Thyroid gland (tissue), 4 donors: ENCODE measurements around the gene SLC19A1.

Experiments
- CTCF ChIP-seq, 6 experiments: fragments of 200-600 bp in 3 of 6; fragments of 450-650 bp in 3 of 6; sonication (generic) in 3 of 6; IDR thresholded peaks; one replicate each; pipeline ENCODE4 v1.5.1; 2016 to 2019; ENCODE audit warnings: antibody characterized with exemption in 6 of 6, mild to moderate bottlenecking in 2 of 6, inconsistent platforms in 1 of 6, moderate library complexity in 1 of 6
- POLR2A ChIP-seq, 2 donors: fragments of 450-650 bp; IDR thresholded peaks; one replicate each; pipeline ENCODE4 v1.6.1; 2017; ENCODE audit warnings: antibody characterized with exemption in 2 of 2, mild to moderate bottlenecking in 2 of 2, moderate library complexity in 1 of 2

- no peak for TF ChIP-seq CTCF (IDR thresholded peaks at IDR 0.05)
- TF ChIP-seq POLR2A (IDR thresholded peaks at IDR 0.05): no peak
These were observed 61.3 kb downstream of the SLC19A1 start for GRCh38 chr21:45480701-45481500.
